GM19452 (cell line): ENCODE measurements around the gene HOTAIR.

Source experiments
- ATAC-seq: cut with Tn5 transposase; IDR thresholded peaks from one replicate; pipeline ENCODE4 v1.9.1; 2021; ENCODE audit not compliant: unreplicated experiment

HOTAIR gene

DNA sequence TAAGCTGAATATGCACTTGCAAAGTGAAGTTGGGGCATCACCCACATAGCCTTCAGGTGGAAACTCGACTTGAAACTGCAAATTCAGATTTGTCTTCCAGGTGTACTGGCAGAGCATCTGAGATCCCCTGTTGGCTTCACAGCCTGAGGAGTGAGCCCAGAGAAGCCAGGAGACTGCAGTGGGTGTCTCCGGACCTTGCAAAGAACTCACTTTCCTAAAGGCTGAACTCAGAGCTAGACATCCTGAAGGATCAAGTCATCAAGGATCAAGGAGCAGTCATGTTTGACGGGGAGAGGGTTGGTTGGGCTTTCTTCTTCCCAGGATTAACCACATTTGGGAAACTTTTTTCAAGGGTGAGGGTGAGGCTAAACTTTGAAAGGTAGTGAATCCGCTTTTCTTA lies 45.2 kb downstream of the HOTAIR start:
- no peak for ATAC-seq

GRCh38 chr12:53928054-53928835 lies 46.5 kb downstream of the HOTAIR start:
- ATAC-seq, result no peak

DNA sequence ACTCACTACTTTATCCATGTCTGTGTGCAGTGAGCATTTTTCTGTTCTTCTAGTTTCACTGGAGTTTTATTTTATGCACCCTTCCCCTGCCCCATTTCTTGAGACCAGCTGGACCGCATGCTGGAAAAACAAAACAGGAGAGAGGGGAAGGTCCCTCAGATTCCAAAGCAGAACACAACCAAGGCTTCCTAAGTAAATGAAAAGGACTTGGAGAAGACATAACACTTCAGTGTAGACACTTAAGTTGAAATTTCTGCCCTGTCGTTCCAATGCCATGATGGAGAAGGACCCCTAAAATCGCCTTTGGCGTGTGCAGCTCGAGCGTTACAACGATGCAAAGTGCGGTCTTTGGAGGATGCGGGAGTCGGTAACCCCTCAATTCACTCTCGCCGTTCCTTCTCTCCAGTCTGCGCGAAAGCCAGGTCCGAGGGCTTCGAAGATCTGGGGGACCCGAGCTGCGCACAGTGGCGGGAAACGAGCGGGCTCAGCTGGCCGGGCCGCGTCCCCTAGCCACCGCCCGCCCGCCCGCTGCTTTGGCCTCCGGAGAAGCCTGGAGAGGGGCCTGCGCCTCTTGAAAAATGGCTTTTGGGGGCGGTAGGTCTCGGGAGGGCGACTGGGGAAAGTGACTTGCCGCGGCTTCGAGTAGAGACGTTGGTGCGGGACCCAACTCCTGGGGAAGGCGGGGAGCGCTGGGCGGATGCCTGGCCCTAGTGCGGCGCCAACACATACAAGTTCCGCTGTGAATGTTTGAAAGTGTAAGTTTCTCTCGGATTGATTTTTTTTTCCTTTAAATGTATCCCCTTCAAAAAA lies 47.3 kb downstream of the HOTAIR start:
- ATAC-seq, result no peak

GRCh38 chr12:53924521-53925405 lies 50.0 kb downstream of the HOTAIR start:
- no peak for ATAC-seq

GRCh38 chr12:53916788-53917655 lies 57.7 kb downstream of the HOTAIR start:
- ATAC-seq, result no peak
